Fibroblast of peridontal ligament (primary cell): ENCODE data around the gene STEEP1.
A peak's percentile ranks its signal among the peaks of the same experiment; 100 is the strongest.
"Not testable (repeated sequence)": the region's sequence is repeated elsewhere in the genome, so short reads cannot be mapped to it uniquely, and the experiment has no call there.

Experiments
- DNase-seq: peaks from one replicate; pipeline ENCODE4 v3.0.0-alpha.2; 2010; ENCODE audit errors: extremely low read depth

STEEP1 gene

GRCh38 chrX:119529345-119530276, 35.6 kb downstream of the STEEP1 start:
- DNase-seq, result no peak

- no peak for DNase-seq
Measured at GRCh38 chrX:119523664-119524184, 41.5 kb downstream of the STEEP1 start.

GRCh38 chrX:119521246-119521645, 44.0 kb downstream of the STEEP1 start:
- no peak for DNase-seq

GRCh38 chrX:119518371-119518770, 46.8 kb downstream of the STEEP1 start:
- DNase-seq, result no peak

- peak; percentile 82 for DNase-seq
Measured at GRCh38 chrX:119516157-119516702, 49.0 kb downstream of the STEEP1 start.

GRCh38 chrX:119512146-119512800, 52.9 kb downstream of the STEEP1 start:
- DNase-seq, result peak; percentile 69

- no peak for DNase-seq
Measured at GRCh38 chrX:119507206-119507605, 58.0 kb downstream of the STEEP1 start.

GRCh38 chrX:119505945-119506344, 59.3 kb downstream of the STEEP1 start:
- DNase-seq, result no peak

GRCh38 chrX:119505145-119505544, 60.1 kb downstream of the STEEP1 start:
- DNase-seq, result not testable (repeated sequence)

- peak; percentile 90 for DNase-seq
Measured at GRCh38 chrX:119503484-119503861, 61.7 kb downstream of the STEEP1 start.

- peak; percentile 47 for DNase-seq
Measured at GRCh38 chrX:119502727-119503483, 62.3 kb downstream of the STEEP1 start.

GRCh38 chrX:119501511-119502148, 63.6 kb downstream of the STEEP1 start:
- no peak for DNase-seq

- no peak for DNase-seq
Measured at GRCh38 chrX:119500061-119500800, 65.0 kb downstream of the STEEP1 start.

- DNase-seq, result no peak
Measured at GRCh38 chrX:119497185-119497584, 68.0 kb downstream of the STEEP1 start.

- DNase-seq, result no peak
Measured at GRCh38 chrX:119495734-119496726, 69.2 kb downstream of the STEEP1 start.

GRCh38 chrX:119493851-119494495, 71.2 kb downstream of the STEEP1 start:
- DNase-seq, result not testable (repeated sequence)

GRCh38 chrX:119492463-119492862, 72.7 kb downstream of the STEEP1 start:
- DNase-seq, result no peak

- no peak for DNase-seq
Measured at GRCh38 chrX:119489212-119490074, 75.8 kb downstream of the STEEP1 start.
